Mucosa of descending colon (tissue), 3 donors: ENCODE data around the gene CHPF. TPM values are rescaled to one million over a fixed set of nuclear protein-coding genes. Genes with fewer than 3 reads are reported as not detected.
A peak's percentile ranks its signal among the peaks of the same experiment; 100 is the strongest.

Experiments
- ATAC-seq: fragments of 200-7000 bp; cut with Tn5 transposase; one replicate; pipeline ENCODE4 v1.9.1; 2020; ENCODE audit warnings: mild to moderate bottlenecking, moderate library complexity
- DNase-seq, 3 donors: peaks; one replicate each; pipeline ENCODE4 v3.0.0-alpha.2; 2020
- H3K36me3 ChIP-seq: fragments of 200-600 bp; one replicate; pipeline ENCODE4 v1.8.0; 2021; ENCODE audit warnings: low read depth, mild to moderate bottlenecking
- H3K4me1 ChIP-seq: fragments of 200-600 bp; one replicate; pipeline ENCODE4 v1.8.0; 2021; ENCODE audit warnings: low read depth, mild to moderate bottlenecking
- H3K4me3 ChIP-seq: fragments of 200-600 bp; one replicate; pipeline ENCODE4 v1.8.0; 2021; ENCODE audit warnings: mild to moderate bottlenecking
- H3K9me3 ChIP-seq: fragments of 200-600 bp; one replicate; pipeline ENCODE4 v1.8.0; 2021; ENCODE audit warnings: mild to moderate bottlenecking
- intact Hi-C, 2 donors: fragments of 100-400 bp; cut with DNase I in 1 of 2; cut with micrococcal nuclease in 1 of 2; formaldehyde crosslinking; loops; one replicate each; pipeline versions ENCODE4 v1.11.0 to v1.11.1; 2022; cut with DNase I, micrococcal nuclease
- total RNA-seq, 3 donors: library from RNA; stranded (reverse); fragmentation: NEBNext Ultra II Directional in 2 of 3; extraction: Animal tissue kit (Norgen Biotek cat#: 25700) in 2 of 3; gene quantifications; one replicate each; pipeline versions ENCODE4 v1.2.1 to v1.2.4, GENCODE V29; 2021 to 2023
- TF ChIP-seq, protein P1 (sequence below): fragments of 200-600 bp; IDR thresholded peaks from one replicate; pipeline ENCODE4 v1.8.0; 2022; ENCODE audit warnings: antibody characterized with exemption, mild to moderate bottlenecking
- donor health status: DM: no; HTN: no; CAD: no; lungs with moderate emphysema.
- donor health status: DM: no; HTN: no; CAD: no.
- donor health status: DM: no; HTN: yes; CAD: no.

Gene CHPF
- total RNA-seq, 3 donors from 2014 or later = 19.4 to 25.9 (median 20.5) TPM

DNA sequence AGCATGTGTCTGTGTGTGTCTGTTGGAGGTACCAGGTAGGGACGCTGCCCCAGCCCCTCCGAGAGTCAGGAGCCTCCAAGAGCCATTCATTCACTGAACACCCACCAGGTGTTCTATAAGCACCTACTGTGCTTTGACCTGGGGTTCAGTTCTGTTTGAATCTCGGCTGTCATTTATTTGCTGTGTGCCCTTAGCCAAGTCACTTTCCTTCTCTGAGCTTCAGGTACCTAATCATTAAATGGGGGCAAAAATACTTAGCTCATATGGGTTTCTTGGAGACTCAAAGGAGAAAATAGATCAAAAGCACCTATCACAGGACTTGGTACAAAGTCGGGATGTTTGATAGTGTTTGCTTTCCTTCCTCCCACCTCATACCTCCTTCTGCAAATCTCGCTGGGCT lies 16.1 kb downstream of the CHPF start:
- no peak for ATAC-seq
- intact Hi-C loops = loop anchor here in 1 of 2 donors (5.0 kb wide), 1 partner anchor 125 kb away; no protein-coding TSS in a partner anchor
- TF ChIP-seq, protein P1, sequence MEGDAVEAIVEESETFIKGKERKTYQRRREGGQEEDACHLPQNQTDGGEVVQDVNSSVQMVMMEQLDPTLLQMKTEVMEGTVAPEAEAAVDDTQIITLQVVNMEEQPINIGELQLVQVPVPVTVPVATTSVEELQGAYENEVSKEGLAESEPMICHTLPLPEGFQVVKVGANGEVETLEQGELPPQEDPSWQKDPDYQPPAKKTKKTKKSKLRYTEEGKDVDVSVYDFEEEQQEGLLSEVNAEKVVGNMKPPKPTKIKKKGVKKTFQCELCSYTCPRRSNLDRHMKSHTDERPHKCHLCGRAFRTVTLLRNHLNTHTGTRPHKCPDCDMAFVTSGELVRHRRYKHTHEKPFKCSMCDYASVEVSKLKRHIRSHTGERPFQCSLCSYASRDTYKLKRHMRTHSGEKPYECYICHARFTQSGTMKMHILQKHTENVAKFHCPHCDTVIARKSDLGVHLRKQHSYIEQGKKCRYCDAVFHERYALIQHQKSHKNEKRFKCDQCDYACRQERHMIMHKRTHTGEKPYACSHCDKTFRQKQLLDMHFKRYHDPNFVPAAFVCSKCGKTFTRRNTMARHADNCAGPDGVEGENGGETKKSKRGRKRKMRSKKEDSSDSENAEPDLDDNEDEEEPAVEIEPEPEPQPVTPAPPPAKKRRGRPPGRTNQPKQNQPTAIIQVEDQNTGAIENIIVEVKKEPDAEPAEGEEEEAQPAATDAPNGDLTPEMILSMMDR = no peak

DNA sequence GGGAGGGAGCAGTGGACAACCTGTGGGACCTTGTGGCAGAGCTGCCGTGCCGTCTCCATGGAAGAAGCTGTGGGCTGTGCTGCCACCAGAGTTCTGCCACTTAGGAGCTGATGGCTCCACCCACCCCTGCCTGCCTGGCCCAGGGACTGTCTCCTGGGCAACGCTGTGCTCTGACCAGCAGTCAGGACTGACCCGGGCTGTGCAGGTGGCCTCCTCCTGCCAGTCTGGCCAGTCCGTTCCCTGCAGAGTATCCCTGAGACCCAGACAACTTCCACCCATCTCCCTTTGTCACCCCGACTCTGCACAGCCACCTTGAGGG lies 16.6 kb downstream of the CHPF start:
- H3K9me3 ChIP-seq = no peaks in the 10 kb centered on the region
- no peaks in the 10 kb centered on the region for H3K4me1 ChIP-seq
- ATAC-seq (no peak), DNase-seq (peak in 1 of 3 donors; percentile 45)
- intact Hi-C loops = loop anchor here in 1 of 2 donors (5.0 kb wide), 1 partner anchor 125 kb away; no protein-coding TSS in a partner anchor
- TF ChIP-seq, protein P1 = no peak
- H3K36me3 ChIP-seq = no peaks in the 10 kb centered on the region
- no peak overlapping the region for H3K4me3 ChIP-seq

More for the DNA sequence above, 16.1 kb downstream of the CHPF start:
- no peaks in the 10 kb centered on the region for H3K9me3 ChIP-seq
- H3K36me3 ChIP-seq = no peaks in the 10 kb centered on the region
- H3K4me3 ChIP-seq = no peak overlapping the region
- DNase-seq = no peak
- H3K4me1 ChIP-seq = no peaks in the 10 kb centered on the region

DNA sequence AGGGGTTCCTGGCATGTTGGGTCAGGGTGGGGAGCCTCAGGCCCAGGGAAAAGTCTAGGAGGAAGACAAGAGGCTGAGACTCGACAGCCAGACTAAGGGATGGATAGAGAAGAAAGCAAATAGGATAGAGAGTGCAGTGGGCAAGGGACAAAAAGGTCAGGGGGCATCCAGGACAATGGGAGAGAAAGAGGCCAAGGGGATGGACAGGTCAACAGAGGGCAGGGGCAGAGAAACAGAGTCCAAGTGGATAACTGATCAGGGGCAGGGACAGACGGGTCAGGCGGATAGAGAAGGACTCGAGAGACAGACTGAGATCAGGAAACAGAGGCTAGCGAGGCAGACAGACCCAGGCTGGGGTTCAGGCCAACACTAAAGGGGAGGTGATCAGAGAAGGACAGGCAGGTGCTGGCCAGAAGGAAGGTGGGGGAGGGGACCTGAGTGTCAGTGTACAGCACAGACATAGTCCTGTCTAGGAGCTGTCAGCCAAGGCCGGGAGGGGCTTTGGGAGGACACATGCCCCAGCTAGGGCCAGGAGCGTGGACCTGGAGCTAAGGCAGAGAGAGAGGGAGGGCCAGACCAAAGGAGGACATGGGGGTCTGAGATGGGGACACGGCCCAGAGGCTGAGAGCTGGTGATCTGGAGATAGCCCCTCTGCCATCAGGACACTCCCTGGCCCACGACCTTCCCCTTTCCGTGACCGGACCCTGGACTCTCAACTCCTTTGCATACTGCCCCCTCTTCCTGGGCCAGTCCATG lies 17.1 kb downstream of the CHPF start:
- no peaks in the 10 kb centered on the region for H3K36me3 ChIP-seq
- DNase-seq (no peak), ATAC-seq (no peak)
- intact Hi-C loops = loop anchor here in 1 of 2 donors (5.0 kb wide), 1 partner anchor 124 kb away; no protein-coding TSS in a partner anchor
- TF ChIP-seq, protein P1 = no peak
- H3K4me1 ChIP-seq = no peaks in the 10 kb centered on the region
- no peak overlapping the region for H3K4me3 ChIP-seq
- no peaks in the 10 kb centered on the region for H3K9me3 ChIP-seq

DNA sequence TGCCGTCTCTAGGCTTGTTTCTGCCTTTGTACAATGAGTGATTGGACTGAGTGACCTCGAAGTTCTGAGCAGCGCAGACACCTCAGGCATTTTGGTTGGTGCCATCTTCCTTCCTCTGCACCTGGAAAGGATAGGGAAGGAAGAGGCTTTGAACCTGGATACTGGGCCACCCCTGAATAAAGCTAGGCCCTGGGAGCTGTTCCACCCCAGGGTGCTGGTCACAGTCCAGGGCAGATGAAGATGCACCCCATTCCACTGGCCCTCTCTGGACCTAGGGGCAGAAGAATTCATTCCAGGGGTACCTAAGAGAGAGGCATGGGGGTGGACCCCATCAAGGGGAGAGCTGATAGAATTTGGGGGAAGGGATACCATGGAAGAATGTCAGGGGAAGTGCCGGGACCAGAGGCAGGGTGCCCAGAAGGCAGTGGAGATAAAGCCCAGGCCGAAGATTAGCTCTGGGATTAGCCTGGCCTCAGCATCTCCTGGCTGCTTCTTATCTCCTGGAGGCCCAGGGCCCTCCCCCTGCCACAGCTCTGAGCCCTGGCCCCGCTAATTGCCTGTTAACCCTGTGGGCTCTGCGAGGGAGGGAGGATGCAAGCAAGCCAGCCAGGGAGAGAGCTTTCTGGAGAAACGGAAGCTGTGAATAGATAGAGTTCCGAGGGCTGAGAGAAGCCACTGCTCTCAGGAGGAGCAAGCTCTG lies 17.9 kb downstream of the CHPF start:
- Histone ChIP-seq H3K9me3 (no peaks in the 10 kb centered on the region), H3K4me3 (no peak overlapping the region), H3K36me3 (no peaks in the 10 kb centered on the region), H3K4me1 (no peaks in the 10 kb centered on the region)
- no peak for DNase-seq
- ATAC-seq = no peak
- TF ChIP-seq, protein P1 = no peak
- intact Hi-C loops = loop anchor here in 1 of 2 donors (5.0 kb wide), 1 partner anchor 123 kb away; no protein-coding TSS in a partner anchor

DNA sequence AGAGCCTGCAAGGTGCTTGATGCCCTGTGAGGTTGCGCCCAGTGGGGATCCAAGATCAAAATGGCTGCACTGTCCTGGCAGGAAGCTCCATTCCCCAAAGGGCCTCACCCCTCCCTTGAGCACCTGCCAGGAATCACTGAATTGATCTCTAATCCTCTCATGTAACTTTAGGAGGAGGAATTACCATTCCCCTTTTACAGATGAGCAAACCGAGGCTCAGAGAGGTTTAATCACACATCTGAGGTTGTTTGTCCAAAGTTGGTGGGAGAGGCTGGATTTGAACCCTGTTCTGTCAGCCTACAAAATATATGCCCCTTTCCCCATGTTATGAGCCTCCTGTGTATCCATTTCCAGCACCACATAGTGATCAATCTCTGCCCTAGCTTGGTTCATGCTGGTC lies 18.8 kb downstream of the CHPF start:
- Histone ChIP-seq H3K36me3 (no peaks in the 10 kb centered on the region), H3K4me3 (no peak overlapping the region), H3K4me1 (no peaks in the 10 kb centered on the region), H3K9me3 (no peaks in the 10 kb centered on the region)
- DNase-seq (no peak), ATAC-seq (no peak)
- intact Hi-C loops = loop anchor here in 1 of 2 donors (5.0 kb wide), 1 partner anchor 123 kb away; no protein-coding TSS in a partner anchor
- TF ChIP-seq, protein P1 = no peak
